SJCRH30 (cell line): Measurements from ENCODE around the gene PRSS2. TPM values are rescaled to one million over a fixed set of nuclear protein-coding genes. Genes with fewer than 3 reads are reported as not detected.
A peak's percentile ranks its signal among the peaks of the same experiment; 100 is the strongest.

Experiments
- DNase-seq, 2 experiments: peaks; one replicate each; pipeline ENCODE4 v3.0.0-alpha.2; 2015 to 2020
- H3K27ac ChIP-seq: fragments of 250-450 bp; sonication (Bioruptor Pico); 2 replicates; pipeline ENCODE4 v1.5.1; 2020; ENCODE audit warnings: mild to moderate bottlenecking, moderate library complexity
- H3K27me3 ChIP-seq: fragments of 250-450 bp; sonication (Bioruptor Pico); 2 replicates; pipeline ENCODE4 v1.5.1; 2020; ENCODE audit warnings: mild to moderate bottlenecking, moderate library complexity
- H3K36me3 ChIP-seq: fragments of 250-450 bp; sonication (Bioruptor Pico); 2 replicates; pipeline ENCODE4 v1.5.1; 2020; ENCODE audit warnings: mild to moderate bottlenecking, moderate library complexity
- H3K4me1 ChIP-seq: fragments of 250-450 bp; sonication (Bioruptor Pico); 2 replicates; pipeline ENCODE4 v1.5.1; 2020; ENCODE audit warnings: mild to moderate bottlenecking, moderate library complexity
- H3K4me3 ChIP-seq: fragments of 250-450 bp; sonication (Bioruptor Pico); 2 replicates; pipeline ENCODE4 v1.5.1; 2020; ENCODE audit warnings: mild to moderate bottlenecking, moderate library complexity
- H3K9me3 ChIP-seq: fragments of 250-450 bp; sonication (Bioruptor Pico); replicated peaks from 2 replicates; pipeline ENCODE4 v1.5.1; 2020; ENCODE audit warnings: mild to moderate bottlenecking, moderate library complexity
- total RNA-seq: library from RNA; depleted of rRNA; stranded (reverse); fragments of >200 nt; shearing (Covaris generic); gene quantifications from 2 replicates; pipeline ENCODE4 v1.2.3, GENCODE V29; 2014; rRNA removed

PRSS2 gene
- total RNA-seq, 1 experiment from 2014 or later: not detected

DNA sequence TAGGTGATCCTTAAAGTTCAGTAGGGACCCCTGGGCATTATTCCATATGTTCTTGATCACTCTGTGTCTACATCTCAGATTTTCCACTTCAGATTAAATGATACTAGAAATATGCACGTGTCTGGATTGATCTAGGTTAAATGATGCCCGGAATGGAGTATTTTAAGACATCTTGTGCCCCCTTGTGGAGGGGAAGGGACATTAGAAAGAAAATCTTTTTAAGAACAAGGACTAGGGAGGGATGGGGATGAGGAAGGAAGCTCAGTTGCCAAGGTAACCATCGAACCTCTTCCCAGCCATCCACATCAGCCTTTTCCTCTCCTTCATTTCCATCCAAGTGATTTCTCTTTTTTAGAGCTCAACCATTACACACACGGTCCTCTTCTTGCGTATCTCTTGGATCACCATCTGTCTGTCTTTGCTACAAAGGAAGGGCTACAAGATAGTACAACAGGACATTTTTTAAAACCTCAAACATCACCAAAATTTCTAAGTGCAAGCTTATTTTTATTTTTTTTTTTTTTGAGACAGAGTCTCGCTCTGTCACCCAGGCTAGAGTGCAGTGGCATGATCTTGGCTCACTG lies 40.5 kb downstream of the PRSS2 start:
- peaks cover 15% of the 10 kb centered on the region; the same call in 1 of the 2 replicates for H3K27me3 ChIP-seq
- DNase-seq: peak; percentile 14 to 65
- H3K4me3 ChIP-seq: no peak overlapping the region
- no peaks in the 10 kb centered on the region for H3K36me3 ChIP-seq
- no peaks in the 10 kb centered on the region for H3K9me3 ChIP-seq
- H3K4me1 ChIP-seq: no peaks in the 10 kb centered on the region
- H3K27ac ChIP-seq: no peak overlapping the region

DNA sequence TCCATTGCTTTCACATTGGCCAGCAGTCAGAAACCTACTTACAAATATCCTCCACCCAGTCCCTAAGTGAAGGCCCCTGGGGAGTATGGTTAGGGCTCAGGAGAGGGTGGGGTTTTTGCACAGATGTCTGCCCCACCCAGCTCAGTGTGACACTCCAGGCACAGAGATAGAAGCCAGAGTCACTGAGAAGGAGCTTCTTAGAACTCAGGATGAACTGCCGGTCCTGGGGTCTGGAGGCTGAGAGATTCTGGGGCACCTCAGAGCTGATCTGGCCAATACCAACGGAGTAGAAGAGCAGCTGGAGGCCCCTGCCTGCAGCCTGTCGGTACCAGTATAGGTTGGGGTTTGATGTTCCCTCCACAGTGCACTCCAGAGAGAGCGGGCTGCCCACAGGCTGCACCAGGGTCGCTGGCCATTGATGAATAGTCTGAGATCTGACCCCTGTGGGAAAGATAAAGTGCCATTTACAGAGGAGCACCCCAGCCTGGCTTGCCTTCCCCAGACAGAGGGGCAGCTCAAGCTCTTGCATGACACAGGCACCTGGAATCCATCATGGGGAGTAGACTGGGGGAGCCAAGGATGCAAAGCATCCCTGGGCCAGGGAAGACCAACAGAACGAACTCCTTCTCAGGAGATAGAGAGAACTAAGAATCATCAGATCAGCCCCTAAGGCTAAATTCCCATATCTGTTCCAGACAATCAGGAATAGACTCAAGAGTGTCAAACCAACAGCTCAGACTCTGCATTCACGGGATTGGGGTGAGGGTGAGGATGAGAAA lies 41.9 kb downstream of the PRSS2 start:
- no peak overlapping the region for H3K27ac ChIP-seq

DNA sequence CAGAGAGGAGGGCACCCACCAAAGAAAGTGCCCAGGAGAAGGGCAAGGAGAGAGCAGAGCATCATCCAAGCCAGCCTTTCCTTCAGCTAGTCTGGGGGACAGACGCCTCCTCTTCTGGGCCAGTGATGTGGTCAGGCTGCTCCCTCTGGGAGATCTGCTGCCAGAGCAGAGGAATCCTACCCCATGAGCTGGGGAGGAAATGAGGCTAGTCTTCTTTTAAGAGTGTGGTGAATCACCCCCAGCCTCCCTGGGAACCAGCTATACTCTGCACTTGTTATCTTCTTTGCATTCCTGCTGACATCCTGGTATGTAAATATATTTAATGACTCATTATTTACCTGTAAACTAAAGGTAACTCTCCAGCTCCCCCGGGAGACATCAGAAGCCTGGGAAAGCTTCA lies 42.5 kb downstream of the PRSS2 start:
- no peak for DNase-seq
- Histone ChIP-seq H3K9me3 (no peaks in the 10 kb centered on the region), H3K4me1 (no peaks in the 10 kb centered on the region), H3K4me3 (no peak overlapping the region), H3K27me3 (peaks cover 18% of the 10 kb centered on the region; the same call in 1 of the 2 replicates), H3K27ac (no peak overlapping the region), H3K36me3 (no peaks in the 10 kb centered on the region)

More for the DNA sequence above, 41.9 kb downstream of the PRSS2 start:
- H3K4me3 ChIP-seq: no peak overlapping the region
- peaks cover 18% of the 10 kb centered on the region; the same call in 1 of the 2 replicates for H3K27me3 ChIP-seq
- no peaks in the 10 kb centered on the region for H3K4me1 ChIP-seq
- no peaks in the 10 kb centered on the region for H3K9me3 ChIP-seq
- no peak for DNase-seq
- no peaks in the 10 kb centered on the region for H3K36me3 ChIP-seq

DNA sequence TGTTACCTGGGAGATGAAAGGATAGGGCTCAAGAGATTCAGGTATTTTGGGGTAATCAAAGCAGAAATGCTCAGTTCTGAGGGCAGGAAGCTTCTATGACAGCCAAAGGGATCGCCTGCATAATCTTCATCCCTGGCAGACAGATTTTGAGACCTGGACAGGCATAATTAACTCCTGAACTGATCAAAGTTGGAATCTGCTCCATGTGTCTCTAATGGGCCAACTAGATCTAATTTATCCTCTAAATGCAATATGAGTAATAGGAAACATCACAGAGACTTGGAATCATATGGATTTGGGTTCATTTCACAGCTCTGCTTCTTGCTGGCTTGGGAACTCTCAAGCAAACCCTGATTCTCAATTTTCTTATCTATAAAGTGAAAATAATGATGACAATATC lies 42.9 kb downstream of the PRSS2 start:
- Histone ChIP-seq H3K36me3 (no peaks in the 10 kb centered on the region), H3K27ac (no peak overlapping the region)

DNA sequence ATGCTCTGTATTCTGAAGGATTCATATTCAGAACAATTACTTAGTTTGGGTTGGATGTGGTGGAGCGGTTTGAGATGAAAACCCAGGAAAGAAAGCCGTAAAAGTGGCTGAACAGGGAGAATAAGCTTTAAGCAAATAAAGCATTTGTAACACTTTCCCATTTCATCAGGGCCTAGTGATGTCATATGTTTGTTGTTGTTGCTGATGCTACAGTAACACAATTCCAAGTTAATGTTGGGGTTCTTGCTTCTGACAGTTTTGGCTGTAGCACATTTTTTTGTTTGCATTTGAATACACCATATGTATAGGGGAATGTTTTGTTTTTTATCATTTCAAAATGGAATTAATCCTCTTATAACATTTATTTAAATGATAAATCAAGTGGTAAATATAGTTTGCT lies 43.7 kb downstream of the PRSS2 start:
- no peak overlapping the region for H3K27ac ChIP-seq
- no peaks in the 10 kb centered on the region for H3K36me3 ChIP-seq
- no peak for DNase-seq
- H3K27me3 ChIP-seq: peaks cover 20% of the 10 kb centered on the region
- H3K4me1 ChIP-seq: no peaks in the 10 kb centered on the region
- H3K4me3 ChIP-seq: no peak overlapping the region
- no peaks in the 10 kb centered on the region for H3K9me3 ChIP-seq

More for the DNA sequence above, 42.9 kb downstream of the PRSS2 start:
- H3K9me3 ChIP-seq: no peaks in the 10 kb centered on the region
- H3K27me3 ChIP-seq: peaks cover 18% of the 10 kb centered on the region; the same call in 1 of the 2 replicates
- no peak overlapping the region for H3K4me3 ChIP-seq
- no peaks in the 10 kb centered on the region for H3K4me1 ChIP-seq
- DNase-seq: no peak

DNA sequence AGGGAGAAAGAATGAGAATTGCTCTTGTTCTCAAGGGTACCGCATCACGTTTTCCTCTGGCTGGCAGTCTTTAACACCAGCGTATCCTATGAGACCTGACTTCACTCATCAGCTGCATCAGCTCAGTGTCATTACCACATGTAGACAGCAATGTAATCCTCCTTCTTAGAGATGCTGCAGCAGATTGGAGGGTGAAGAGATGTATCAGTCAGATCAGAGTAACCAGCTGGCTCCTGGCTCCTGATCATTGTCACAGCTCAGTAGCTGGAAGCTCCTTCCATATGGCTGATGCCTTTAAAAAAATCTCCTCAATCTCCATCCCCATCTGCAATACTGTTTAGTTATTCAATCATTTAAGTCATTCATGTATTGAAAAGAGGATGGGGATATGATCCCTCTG lies 44.4 kb downstream of the PRSS2 start:
- H3K9me3 ChIP-seq: no peaks in the 10 kb centered on the region
- H3K27ac ChIP-seq: no peak overlapping the region
- no peaks in the 10 kb centered on the region for H3K4me1 ChIP-seq
- H3K27me3 ChIP-seq: peaks cover 23% of the 10 kb centered on the region
- no peak overlapping the region for H3K4me3 ChIP-seq
- no peak for DNase-seq
- H3K36me3 ChIP-seq: no peaks in the 10 kb centered on the region

DNA sequence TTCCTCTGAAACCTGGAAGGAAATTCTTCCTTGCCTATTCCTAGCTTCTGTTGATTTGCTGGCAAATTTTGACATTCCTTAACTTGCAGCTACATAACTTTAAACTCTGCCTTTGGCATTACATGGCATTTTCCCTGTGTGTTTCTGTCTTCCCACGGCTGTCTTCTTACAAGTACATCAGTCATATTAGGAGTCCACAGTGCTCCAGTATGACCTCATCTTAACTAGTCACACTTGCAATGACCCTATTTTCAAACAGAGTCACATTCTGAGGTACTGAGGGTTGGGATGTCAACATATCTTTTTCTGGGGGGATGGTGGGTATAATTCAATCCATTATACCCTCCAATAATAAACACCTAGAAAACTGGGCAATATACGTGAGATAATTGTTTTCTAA lies 46.7 kb downstream of the PRSS2 start:
- Histone ChIP-seq H3K4me3 (no peak overlapping the region), H3K27me3 (peaks cover 32% of the 10 kb centered on the region), H3K4me1 (no peaks in the 10 kb centered on the region), H3K27ac (no peak overlapping the region), H3K36me3 (no peaks in the 10 kb centered on the region), H3K9me3 (no peaks in the 10 kb centered on the region)
- no peak for DNase-seq

DNA sequence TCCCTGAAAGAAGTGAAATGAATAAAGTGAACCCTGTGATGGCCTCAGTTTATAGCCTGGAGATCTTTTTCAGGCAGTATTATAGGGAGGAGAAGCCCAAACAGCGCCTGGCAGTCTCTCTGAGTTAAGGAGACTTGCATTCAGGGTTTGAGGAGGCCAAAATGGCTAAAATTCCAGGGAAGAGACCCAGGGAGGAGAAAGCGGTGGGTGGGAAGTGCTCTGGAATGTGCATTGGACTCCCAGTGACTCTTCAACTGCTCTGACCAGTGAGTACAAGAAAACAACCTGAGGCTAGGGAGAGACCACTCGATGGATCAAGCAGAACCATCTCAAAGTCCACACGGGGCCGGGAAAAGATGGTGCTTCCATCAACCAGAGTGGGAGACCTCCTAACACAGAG lies 48.8 kb downstream of the PRSS2 start:
- DNase-seq: no peak
- no peak overlapping the region for H3K27ac ChIP-seq
- no peaks in the 10 kb centered on the region for H3K36me3 ChIP-seq
- H3K9me3 ChIP-seq: no peaks in the 10 kb centered on the region
- no peak overlapping the region for H3K4me3 ChIP-seq
- no peaks in the 10 kb centered on the region for H3K4me1 ChIP-seq
- peaks cover 30% of the 10 kb centered on the region for H3K27me3 ChIP-seq

DNA sequence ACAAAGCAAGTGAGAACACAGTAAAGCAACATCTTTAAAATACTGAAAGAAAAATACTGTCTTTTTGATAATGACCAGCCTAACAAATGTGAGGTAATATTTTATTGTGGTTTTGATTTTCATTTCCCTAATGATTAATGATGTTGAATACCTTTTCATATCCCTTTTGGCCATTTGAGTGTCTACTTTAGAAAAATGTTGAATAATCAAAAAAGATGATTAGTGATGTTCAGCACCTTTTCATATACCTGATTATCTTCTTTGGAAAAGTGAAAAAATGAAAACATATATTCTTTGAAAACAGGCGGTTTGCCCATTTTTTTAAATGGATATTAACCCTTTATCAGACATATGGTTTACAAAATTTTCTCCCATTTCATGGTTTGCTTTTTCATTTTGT lies 51.9 kb downstream of the PRSS2 start:
- Histone ChIP-seq H3K36me3 (no peaks in the 10 kb centered on the region), H3K27me3 (peaks cover 14% of the 10 kb centered on the region), H3K9me3 (peaks cover 5% of the 10 kb centered on the region; the same call in 1 of the 2 replicates), H3K4me3 (no peak overlapping the region), H3K4me1 (no peaks in the 10 kb centered on the region), H3K27ac (no peak overlapping the region)
- no peak for DNase-seq

Other genes with a start within 250 kb of the PRSS2 start
- gene PRSS1, start 21.5 kb upstream of the PRSS2 start, total RNA-seq: not detected in 2 replicates
- gene EPHB6, start 84.1 kb downstream of the PRSS2 start, total RNA-seq: 0.10 and 0.14 TPM in 2 replicates
- gene TRPV6, start 114.8 kb downstream of the PRSS2 start, total RNA-seq: not detected in 2 replicates
- not detected in 2 replicates for gene TRPV5, start 162.8 kb downstream of the PRSS2 start, total RNA-seq
- not detected in 2 replicates for gene LLCFC1, start 168.5 kb downstream of the PRSS2 start, total RNA-seq
- 0.08 and 0.69 TPM in 2 replicates for gene KEL, start 191.4 kb downstream of the PRSS2 start, total RNA-seq